Measurements from ENCODE around the gene LONRF2. TPM values are rescaled to one million over a fixed set of nuclear protein-coding genes. Genes with fewer than 3 reads are reported as not detected.

LONRF2 gene
- total RNA-seq, 1 donor from 2014 or later, result 0.45 TPM

GRCh38 chr2:100281521-100282438 lies 40.5 kb downstream of the LONRF2 start:
- Mint-ChIP-seq H3K27ac (ENCODE audit: unreplicated experiment) (no peak overlapping the region), H3K9me3 (ENCODE audit: unreplicated experiment) (no peaks in the 10 kb centered on the region), H3K4me1 (ENCODE audit: low read depth, unreplicated experiment) (peaks cover 27% of the 10 kb centered on the region), H3K36me3 (ENCODE audit: low read depth, unreplicated experiment) (no peaks in the 10 kb centered on the region), H3K4me3 (ENCODE audit: unreplicated experiment) (no peak overlapping the region), H3K27me3 (ENCODE audit: low read depth, unreplicated experiment) (peaks cover 7% of the 10 kb centered on the region)
- H3K4me2 ChIP-seq (ENCODE audit: low read length), result peak overlapping the region; percentile 56
- no peak overlapping the region for H3K4me3 ChIP-seq (ENCODE audit: insufficient read depth, low read depth, low read length)
- no peaks in the 10 kb centered on the region for H4K20me1 ChIP-seq (ENCODE audit: insufficient read depth, low read length)
- H3K9me3 ChIP-seq (ENCODE audit: insufficient read depth, low read depth, low read length), result no peaks in the 10 kb centered on the region
- peaks cover 28% of the 10 kb centered on the region for H3K4me1 ChIP-seq (ENCODE audit: insufficient read depth, low read length)
- FAIRE-seq (no peak), DNase-seq (ENCODE audit: low read depth) (peak; percentile 63)
- no peak overlapping the region for H3K27ac ChIP-seq (ENCODE audit: low read depth, low read length)
- TF ChIP-seq EZH2 (IDR thresholded peaks at IDR 0.05; ENCODE audit: insufficient read depth, low read length) (no peak), CTCF (IDR thresholded peaks at IDR 0.05; ENCODE audit: insufficient read depth, low read depth, low read length) (no peak)
- H3K9ac ChIP-seq (ENCODE audit: low read length), result no peak overlapping the region
- no peaks in the 10 kb centered on the region for H3K36me3 ChIP-seq (ENCODE audit: insufficient read depth, low read length)
- H2AFZ ChIP-seq (ENCODE audit: low read depth, low read length), result no peak overlapping the region
- no peaks in the 10 kb centered on the region for H3K79me2 ChIP-seq (ENCODE audit: insufficient read depth, low read length)
- no peaks in the 10 kb centered on the region for H3K27me3 ChIP-seq (ENCODE audit: insufficient read depth, low read length)

- H3K36me3 Mint-ChIP-seq (ENCODE audit: low read depth, unreplicated experiment), result no peaks in the 10 kb centered on the region
- H3K9ac ChIP-seq (ENCODE audit: low read length), result no peak overlapping the region
- peaks cover 14% of the 10 kb centered on the region for H3K4me1 Mint-ChIP-seq (ENCODE audit: low read depth, unreplicated experiment)
- no peaks in the 10 kb centered on the region for H4K20me1 ChIP-seq (ENCODE audit: insufficient read depth, low read length)
- H2AFZ ChIP-seq (ENCODE audit: low read depth, low read length), result no peak overlapping the region
- no peaks in the 10 kb centered on the region for H3K27me3 ChIP-seq (ENCODE audit: insufficient read depth, low read length)
- H3K36me3 ChIP-seq (ENCODE audit: insufficient read depth, low read length), result no peaks in the 10 kb centered on the region
- no peak for TF ChIP-seq EZH2 (IDR thresholded peaks at IDR 0.05; ENCODE audit: insufficient read depth, low read length)
- TF ChIP-seq CTCF (IDR thresholded peaks at IDR 0.05; ENCODE audit: insufficient read depth, low read depth, low read length), result no peak
- no peak overlapping the region for H3K4me3 ChIP-seq (ENCODE audit: insufficient read depth, low read depth, low read length)
- H3K27me3 Mint-ChIP-seq (ENCODE audit: low read depth, unreplicated experiment), result peaks cover 7% of the 10 kb centered on the region
- H3K4me3 Mint-ChIP-seq (ENCODE audit: unreplicated experiment), result no peak overlapping the region
- peaks cover 12% of the 10 kb centered on the region for H3K4me1 ChIP-seq (ENCODE audit: insufficient read depth, low read length)
- H3K79me2 ChIP-seq (ENCODE audit: insufficient read depth, low read length), result no peaks in the 10 kb centered on the region
- DNase-seq (ENCODE audit: low read depth) (no peak), FAIRE-seq (no peak)
- H3K4me2 ChIP-seq (ENCODE audit: low read length), result no peak overlapping the region
- no peaks in the 10 kb centered on the region for H3K9me3 Mint-ChIP-seq (ENCODE audit: unreplicated experiment)
- H3K27ac Mint-ChIP-seq (ENCODE audit: unreplicated experiment), result peak overlapping the region; percentile 41
- no peak overlapping the region for H3K27ac ChIP-seq (ENCODE audit: low read depth, low read length)
- H3K9me3 ChIP-seq (ENCODE audit: insufficient read depth, low read depth, low read length), result no peaks in the 10 kb centered on the region
These were observed 42.4 kb downstream of the LONRF2 start for GRCh38 chr2:100279586-100280534.

Measured in astrocyte (in vitro differentiated cells and primary cell).